Activated T-cell treated with anti-CD3 and anti-CD28 coated beads for 24 hours (primary cell): ENCODE measurements around the gene ERC1.

Source experiments
- DNase-seq: peaks from one replicate; pipeline ENCODE4 v3.0.0-alpha.2; 2020; ENCODE audit warnings: low read depth

ERC1 gene

DNA sequence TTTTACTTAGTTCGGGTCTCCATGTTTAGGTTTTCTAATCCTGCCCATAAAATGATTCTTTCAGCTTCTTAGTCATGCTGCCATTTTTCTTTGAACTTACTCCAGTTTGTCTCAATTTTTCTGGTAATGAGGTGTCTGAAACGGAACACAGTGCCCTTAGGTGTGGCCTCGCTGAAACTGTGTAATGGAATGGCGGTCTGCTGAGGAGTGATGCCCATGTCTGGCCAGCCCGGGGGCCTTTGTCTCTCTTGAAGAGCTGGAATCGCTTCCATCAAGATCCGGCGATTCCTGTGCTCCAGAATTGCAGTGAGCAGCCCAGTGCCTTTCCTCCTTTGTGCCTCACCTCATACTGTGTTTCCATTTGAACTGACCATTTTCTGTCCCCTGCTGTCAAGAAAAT is 490.9 kb downstream of the ERC1 start:
- DNase-seq = no peak

DNA sequence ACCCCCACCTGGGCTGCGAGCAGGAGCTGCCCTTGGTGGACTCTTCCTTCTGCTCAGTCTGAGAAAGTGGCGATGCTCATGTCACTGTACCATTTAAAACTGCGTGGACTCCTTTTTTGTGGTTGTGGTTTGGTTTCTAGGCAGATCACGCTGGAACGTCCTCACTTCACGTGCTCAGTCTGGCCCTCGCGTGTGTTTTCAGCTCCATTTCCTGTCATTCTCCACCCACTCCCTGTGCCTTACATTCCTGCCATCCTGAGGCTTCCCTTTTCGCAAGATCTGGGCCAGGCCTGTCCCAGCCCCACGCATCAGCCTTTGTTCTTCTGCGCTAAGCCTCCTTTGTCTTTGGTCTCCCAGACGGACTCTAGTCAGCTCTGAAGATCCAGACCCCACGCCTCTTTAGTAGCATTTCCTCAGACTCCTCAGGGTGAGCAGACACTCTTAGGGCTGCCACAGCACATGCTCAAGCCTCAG is 497.9 kb downstream of the ERC1 start:
- no peak for DNase-seq

GRCh38 chr12:1491983-1492697 is 501.1 kb downstream of the ERC1 start:
- DNase-seq = no peak

DNA sequence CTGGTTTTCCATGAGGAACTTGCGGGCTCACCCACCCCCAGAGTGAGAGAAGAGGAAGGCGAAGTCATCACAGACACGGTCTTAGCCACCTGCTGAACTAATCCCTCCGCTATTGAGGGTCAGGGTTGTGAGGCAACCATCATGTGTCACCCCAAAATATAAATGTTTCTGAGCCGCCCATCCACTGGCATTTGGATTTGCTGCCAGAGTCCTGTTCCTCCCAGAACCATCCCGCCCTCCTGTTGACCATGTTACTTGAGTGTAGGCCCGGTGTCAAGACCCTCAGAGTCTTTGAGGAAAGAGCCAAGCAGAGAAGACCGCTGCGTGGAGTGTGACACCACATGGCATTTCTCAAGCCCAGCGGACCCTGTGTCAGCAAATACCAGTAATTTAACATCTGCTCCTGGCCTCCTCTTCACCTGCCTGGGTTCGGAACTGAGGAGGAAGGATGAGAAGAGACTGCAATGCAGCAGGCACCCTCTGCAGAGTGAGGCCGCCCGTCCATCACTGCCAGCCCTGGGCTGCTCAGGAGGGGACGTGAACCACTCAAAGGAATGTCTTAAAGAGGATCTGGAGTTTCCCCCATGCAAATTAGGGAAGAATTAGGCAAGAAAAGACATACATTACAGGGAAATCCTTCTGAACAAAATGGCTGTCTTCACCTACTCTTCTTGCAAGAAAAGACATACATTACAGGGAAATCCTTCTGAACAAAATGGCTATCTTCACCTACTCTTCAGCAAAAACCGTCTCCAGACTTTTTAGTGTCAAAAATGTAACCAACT is 502.9 kb downstream of the ERC1 start:
- no peak for DNase-seq

DNA sequence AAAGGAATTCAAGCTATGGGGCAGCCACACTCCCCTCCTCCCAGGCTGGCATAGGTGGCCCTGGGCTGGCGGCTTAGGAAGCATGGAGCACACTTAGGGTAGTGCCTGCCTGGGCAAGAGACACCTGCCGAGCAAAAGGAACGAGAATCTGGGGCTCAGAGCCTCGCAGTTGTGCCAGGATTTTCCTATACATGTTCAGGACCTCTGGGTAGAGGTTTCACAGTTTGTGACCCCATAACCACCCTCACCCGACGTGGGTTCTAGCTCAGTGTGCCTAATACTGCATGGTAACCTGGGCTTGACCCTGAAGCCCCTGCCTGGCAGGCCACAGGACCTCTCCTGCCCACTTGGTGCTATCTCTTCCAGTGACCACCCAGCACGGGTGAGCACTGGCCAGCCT is 503.8 kb downstream of the ERC1 start:
- DNase-seq = no peak

- no peak for DNase-seq
Observed at GRCh38 chr12:1496162-1496900, 505.3 kb downstream of the ERC1 start.

DNA sequence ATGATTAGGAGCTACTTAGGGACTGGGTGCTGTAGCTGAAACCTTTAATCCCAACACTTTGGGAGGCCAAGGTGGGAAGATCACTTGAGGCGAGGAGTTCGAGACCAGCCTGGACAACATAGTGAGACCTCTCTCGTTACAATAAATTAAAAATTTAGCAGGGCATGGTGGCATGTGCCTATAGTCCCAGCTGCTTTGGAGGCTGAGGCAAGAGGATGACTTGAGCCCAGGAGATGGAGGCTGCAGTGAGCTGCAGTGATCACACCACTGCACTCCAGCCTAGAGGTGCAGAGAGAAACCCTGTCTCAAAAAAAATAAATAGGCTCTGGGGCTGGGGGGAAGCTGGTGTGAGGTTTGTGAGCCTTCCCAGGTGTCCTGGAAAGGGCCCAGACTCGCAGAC is 506.1 kb downstream of the ERC1 start:
- DNase-seq = no peak

DNA sequence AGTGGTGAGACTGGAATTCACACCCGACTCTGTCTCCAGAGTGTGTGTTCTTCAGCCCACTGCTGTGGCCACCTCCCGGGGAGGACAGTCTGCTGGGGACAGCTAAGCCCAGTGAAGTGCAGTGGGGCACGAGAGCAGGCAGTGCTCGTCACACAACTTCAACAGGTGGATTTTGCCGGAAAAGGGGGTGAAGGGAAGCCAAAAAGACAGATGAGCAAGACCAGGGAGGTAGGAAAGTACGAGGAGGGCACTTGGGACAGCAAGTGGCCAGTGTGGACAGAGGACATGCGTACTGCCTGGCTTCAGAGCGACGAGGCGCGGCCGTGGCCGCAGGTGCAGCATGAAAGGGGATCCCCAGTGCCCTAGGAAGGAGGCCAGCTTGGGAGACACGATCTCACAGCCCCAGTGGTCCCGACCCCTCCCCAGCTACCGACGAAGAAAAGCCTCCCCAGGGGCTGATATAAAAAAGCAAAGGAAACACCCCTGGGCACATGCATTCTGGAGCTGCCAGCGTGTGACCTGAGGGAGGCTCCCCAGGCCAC is 507.2 kb downstream of the ERC1 start:
- no peak for DNase-seq

DNA sequence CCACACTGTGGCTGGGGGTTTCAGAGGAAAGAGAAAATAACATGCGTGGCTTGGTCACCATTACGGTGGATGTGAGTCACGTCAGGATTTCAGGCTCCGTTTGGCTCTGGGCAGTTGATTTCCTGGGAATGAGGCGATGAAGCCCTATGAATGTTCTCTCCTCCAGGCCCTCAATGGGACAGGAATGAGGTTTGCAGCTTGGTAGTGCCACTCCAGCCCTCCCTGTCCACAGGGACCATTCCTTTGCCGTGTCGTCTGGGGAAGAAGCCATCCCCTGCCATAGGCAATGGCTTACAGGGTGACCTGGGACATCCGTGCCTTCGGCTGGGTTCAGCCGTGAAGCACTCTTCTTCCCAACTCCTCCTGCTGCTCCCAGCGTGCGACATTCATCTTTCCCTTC is 508.3 kb downstream of the ERC1 start:
- DNase-seq = no peak

GRCh38 chr12:1500095-1500801 is 509.2 kb downstream of the ERC1 start:
- DNase-seq = no peak

- no peak for DNase-seq
Observed at GRCh38 chr12:1501001-1501400, 510.0 kb downstream of the ERC1 start.

DNA sequence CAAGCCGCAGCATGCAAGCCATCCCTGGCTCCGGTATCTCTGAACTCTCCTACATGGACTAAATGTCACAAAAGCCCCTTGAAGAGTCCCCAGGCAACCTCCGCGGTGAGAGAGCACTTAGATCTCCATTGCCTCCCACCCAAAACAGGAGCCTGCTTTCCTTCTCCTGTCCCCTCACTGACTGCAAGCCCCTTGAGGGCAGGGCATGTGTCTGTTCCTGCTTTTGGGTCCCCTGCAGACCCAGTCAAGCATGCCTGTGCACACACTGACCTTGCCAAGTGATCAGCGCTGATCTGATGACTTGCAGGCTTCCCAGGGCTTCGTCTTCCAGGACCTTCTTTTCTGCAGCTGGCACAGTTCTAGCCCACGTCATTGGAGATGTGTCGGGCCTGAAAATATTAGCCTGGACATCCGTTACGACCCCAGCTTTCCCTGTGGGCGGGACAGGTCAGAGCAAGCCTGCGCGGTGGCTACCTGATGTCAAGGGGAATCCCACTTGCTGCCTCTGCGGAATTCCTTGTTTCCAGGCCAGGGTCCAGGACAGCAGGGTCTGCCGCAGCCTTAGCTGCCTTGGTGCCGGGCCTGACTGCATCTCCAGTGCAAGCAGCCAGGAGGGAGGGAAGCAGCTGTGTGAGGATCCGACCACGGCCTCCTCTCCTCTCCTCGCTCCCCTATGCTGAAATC is 510.8 kb downstream of the ERC1 start:
- DNase-seq = no peak

- no peak for DNase-seq
Observed at GRCh38 chr12:1502379-1502720, 511.3 kb downstream of the ERC1 start.

DNA sequence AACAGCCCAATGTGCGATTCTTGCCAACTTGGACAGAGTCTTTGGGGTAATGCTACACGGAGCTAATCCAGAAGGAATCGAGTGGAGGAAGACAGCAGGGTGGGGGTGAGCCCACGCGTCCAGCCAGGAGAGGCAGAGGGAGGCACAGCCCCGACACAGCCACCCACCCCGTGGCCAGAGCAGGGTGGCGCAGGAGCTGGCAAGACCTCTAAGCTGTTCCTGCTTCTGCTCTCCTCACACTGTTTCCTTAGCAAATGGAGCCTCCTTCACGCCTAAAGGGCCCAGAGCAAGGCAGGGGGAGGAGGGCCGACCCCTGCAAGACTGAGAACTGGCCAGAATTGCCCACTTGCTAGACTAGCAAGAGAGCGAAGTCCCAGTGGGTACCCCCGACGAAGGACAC is 511.8 kb downstream of the ERC1 start:
- DNase-seq = no peak

DNA sequence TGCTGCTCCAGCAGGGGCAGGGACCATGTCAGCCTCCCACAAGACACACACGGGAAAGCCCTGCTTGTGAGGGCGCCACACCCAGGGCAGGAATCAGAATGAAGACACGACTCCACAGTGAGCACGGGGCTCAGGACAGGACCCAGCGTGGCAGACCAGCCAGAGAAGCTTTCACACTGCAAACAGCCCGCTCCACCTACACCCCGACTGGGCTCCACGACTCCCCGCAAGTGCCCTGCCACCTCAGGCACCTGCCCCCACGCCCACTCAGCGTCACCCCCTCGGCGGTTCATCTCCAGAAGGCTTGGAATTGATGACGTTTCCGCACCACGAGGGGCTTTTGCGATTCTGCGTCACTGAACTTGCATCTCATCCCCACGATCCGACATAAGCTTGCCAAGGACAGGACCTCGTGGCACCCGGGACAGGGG is 512.3 kb downstream of the ERC1 start:
- no peak for DNase-seq

GRCh38 chr12:1504304-1504894 is 513.4 kb downstream of the ERC1 start:
- DNase-seq = no peak

DNA sequence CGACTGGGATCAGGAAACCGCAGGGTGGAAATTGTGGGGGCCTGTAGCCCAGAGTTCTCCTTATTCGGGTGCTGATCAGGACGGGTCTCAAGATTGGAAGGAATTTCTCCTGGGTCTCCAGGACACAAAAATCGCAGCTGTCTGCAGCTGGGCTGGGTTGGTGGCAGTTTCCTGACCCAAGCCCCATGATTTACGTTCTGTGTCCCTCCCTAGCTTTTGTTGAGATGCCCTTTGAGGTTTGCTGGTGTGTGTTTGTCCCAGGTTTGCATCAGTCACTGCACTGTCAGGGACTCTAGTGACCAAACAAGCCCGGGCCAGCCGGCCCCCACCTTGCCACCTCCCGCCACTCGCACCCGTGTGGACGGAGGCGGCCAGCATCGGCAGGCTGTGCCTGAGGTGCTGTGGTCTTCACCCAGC is 513.9 kb downstream of the ERC1 start:
- no peak for DNase-seq

DNA sequence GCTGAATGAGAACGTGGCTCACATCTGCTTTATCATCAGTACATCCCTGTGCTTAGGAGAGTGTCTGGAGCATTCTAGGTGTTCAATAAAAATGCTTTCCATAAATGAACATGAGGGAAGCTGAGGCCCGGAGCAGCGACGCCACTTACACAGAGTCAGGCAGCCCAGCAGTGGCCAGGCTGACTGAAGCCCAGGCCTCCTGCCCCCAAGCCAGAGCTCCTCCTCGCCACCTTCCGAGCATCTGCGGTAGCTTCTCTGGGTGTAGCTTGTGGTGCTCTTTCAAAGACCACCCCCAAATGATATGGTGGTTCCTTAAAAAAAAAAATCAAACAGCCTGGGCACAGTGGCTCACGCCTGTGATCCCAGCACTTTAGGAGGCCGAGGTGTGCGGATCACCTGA is 514.6 kb downstream of the ERC1 start:
- no peak for DNase-seq

DNA sequence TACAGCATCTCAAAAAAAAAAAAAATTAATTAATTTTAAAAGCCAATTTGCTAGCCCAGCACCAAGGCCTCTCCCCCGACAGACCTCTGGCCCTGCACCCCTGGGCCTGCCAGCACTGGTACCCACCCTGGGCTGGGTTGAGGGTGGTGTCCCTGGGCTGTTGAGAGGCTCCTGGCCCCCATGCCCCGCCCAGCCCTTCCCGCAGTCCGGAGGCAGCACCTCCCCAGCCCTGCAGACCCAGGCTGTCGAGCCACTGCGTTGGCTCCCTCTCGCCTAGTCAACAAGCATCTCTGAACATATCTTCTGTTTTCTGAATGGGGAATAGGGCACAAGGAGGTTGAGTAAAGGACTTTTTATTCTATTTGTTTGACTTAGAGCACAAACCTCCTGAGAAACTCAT is 516.3 kb downstream of the ERC1 start:
- DNase-seq = no peak

DNA sequence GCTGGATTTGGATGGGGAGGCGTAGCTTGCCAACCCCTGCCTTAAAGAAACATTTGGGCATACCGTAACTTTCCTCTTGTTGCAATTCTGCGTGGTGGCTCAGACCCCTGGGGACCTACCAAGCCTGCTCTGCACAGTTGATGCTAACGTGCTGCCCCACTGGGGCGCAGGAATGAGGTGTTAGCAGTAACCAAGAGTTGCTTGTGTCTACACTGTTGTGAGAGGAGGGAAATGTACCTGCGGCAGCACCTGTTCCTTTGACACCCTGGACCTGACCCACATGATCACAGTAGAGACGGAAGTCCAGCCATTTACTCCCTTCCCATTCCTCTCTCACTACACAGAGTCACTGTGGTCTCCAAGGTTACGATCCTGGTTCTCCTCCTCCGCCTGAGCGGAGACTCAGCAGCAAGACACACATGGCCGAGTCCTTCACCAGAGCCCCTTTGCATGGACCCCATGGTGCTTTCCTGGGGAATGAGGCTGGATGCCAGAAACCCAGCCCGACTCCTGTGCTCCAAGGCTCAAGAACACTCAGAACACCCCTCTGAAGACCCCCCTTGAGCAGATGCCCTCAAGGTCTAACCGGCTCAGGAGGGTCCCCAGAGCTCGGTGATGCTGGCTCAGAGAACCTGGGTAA is 518.5 kb downstream of the ERC1 start:
- no peak for DNase-seq
